Measurements from ENCODE around the gene DTD1.

- TF ChIP-seq CTCF (IDR thresholded peaks at IDR 0.05) (no peak), POLR2A (IDR thresholded peaks at IDR 0.05) (no peak)
Measured at GRCh38 chr20:18650224-18650623, 62.4 kb downstream of the DTD1 start.

Data from testis (tissue), 2 donors.